ENCODE data around the gene SACS. TPM values are rescaled to one million over a fixed set of nuclear protein-coding genes. Genes with fewer than 3 reads are reported as not detected.

SACS gene
- total and polyA plus RNA-seq, 2 of the 4 experiments (the other 2 are of a cell fraction) = 14.7 to 121 TPM

Other genes with a start within 250 kb of the SACS start
- gene TNFRSF19, start 136.7 kb upstream of the SACS start, total RNA-seq (2012; rRNA removed) = 18.6 and 21.9 TPM in 2 replicates
- gene TNFRSF19, start 136.7 kb upstream of the SACS start, polyA plus RNA-seq (2012; rRNA removed) = 19.8 and 26.3 TPM in 2 replicates

Measured in IMR-90 (cell line).